Calu3 (cell line): ENCODE measurements around the gene ALG14. TPM values are rescaled to one million over a fixed set of nuclear protein-coding genes. Genes with fewer than 3 reads are reported as not detected.

ENCODE experiments used
- BruUV-seq: library from RNA; stranded (reverse); fragments of 400-500 nt; replicated peaks from 2 replicates; lab custom pipeline; 2021; lab: Mats Ljungman, UMichigan
- CTCF ChIA-PET: fragments of 300-600 bp; sonication (Branson Sonifier 250); formaldehyde crosslinking; loops from one replicate; lab custom pipeline; 2022; ENCODE audit warnings: antibody characterized with exemption; lab: Charles Lee
- DNase-seq: peaks from one replicate; pipeline ENCODE4 v3.0.0; 2022
- H3K27ac Mint-ChIP-seq: one replicate; pipeline ENCODE4 v1.8.0; 2022; ENCODE audit warnings: mixed read lengths; ENCODE audit not compliant: unreplicated experiment
- H3K27me3 Mint-ChIP-seq: one replicate; pipeline ENCODE4 v1.8.0; 2022; ENCODE audit warnings: mixed read lengths; ENCODE audit not compliant: unreplicated experiment
- H3K36me3 Mint-ChIP-seq: one replicate; pipeline ENCODE4 v1.8.0; 2022; ENCODE audit warnings: mild to moderate bottlenecking, moderate library complexity, mixed read lengths; ENCODE audit not compliant: insufficient read depth, unreplicated experiment
- H3K4me1 Mint-ChIP-seq: one replicate; pipeline ENCODE4 v1.8.0; 2022; ENCODE audit warnings: mild to moderate bottlenecking, low read depth, mixed read lengths; ENCODE audit not compliant: unreplicated experiment
- H3K4me3 Mint-ChIP-seq: one replicate; pipeline ENCODE4 v1.8.0; 2022; ENCODE audit warnings: mild to moderate bottlenecking, low read depth, moderate library complexity, mixed read lengths; ENCODE audit not compliant: unreplicated experiment
- H3K9me3 Mint-ChIP-seq: one replicate; pipeline ENCODE4 v1.8.0; 2022; ENCODE audit warnings: low read depth, mixed read lengths; ENCODE audit not compliant: unreplicated experiment
- intact Hi-C: fragments of 100-400 bp; cut with micrococcal nuclease; formaldehyde crosslinking; loops from one replicate; pipeline ENCODE4 v1.10.0; 2022; ENCODE audit not compliant: unreplicated experiment
- total RNA-seq: library from RNA; stranded (reverse); gene quantifications from 2 replicates; pipeline ENCODE4 v1.2.3, GENCODE V29; 2022
- TF ChIP-seq, protein P1 (sequence below): fragments of 200-600 bp; IDR thresholded peaks from one replicate; pipeline ENCODE4 v1.8.0; 2022; ENCODE audit warnings: antibody characterized with exemption; ENCODE audit not compliant: unreplicated experiment

Gene ALG14
- total RNA-seq, 1 experiment from 2014 or later, result 5.8 TPM

DNA sequence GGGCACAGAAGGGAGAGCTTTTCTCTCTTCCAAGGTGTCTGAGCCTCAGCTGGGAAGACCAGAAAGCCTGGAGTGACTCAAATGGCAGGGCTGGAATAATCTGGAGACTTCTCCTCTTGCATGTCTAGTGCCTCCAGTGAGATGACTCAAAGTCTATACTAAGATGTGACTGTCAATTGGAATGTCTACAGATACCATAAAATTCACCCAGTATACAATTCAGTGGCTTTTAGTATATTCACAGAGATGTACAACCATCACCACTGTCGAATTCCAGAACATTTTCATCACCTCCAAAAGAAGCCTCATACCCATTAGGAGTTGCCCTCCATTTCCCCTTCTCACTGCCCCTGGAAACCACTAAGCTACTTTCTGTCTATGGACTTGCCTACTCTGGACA is 97.9 kb downstream of the ALG14 start:
- no peak for DNase-seq
- CTCF ChIA-PET, result no interaction called here

DNA sequence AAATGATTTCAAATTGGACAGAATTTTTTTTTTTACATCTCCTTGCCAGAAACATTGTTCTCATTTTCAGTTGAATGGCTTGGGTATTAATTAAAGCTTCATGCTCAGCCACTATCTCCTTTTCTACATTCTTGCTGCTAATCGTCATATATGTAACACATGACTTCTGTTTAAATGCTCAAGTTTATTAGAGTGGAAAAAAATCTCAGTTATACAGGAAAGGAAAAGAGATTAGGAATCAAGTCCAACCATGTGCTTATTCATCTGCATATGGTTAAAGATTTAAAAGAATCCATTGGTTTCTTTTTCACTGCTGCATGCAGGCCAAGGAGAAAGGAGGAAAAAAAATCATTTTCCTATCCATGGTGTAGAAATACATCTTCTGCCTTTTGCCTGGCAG is 98.5 kb downstream of the ALG14 start:
- DNase-seq, result no peak
- intact Hi-C loops, result no loop called here
- no TSS peak for BruUV-seq
- no peaks in the 10 kb centered on the region for H3K4me1 Mint-ChIP-seq
- no peaks in the 10 kb centered on the region for H3K36me3 Mint-ChIP-seq
- H3K4me3 Mint-ChIP-seq, result no peak overlapping the region
- no peaks in the 10 kb centered on the region for H3K27me3 Mint-ChIP-seq
- no peak overlapping the region for H3K27ac Mint-ChIP-seq
- H3K9me3 Mint-ChIP-seq, result no peaks in the 10 kb centered on the region
- CTCF ChIA-PET, result interaction anchor here (0.7 kb wide), 1 partner anchor 34 kb away, joined by 3 read pairs; no protein-coding TSS in a partner anchor
- TF ChIP-seq, protein P1, sequence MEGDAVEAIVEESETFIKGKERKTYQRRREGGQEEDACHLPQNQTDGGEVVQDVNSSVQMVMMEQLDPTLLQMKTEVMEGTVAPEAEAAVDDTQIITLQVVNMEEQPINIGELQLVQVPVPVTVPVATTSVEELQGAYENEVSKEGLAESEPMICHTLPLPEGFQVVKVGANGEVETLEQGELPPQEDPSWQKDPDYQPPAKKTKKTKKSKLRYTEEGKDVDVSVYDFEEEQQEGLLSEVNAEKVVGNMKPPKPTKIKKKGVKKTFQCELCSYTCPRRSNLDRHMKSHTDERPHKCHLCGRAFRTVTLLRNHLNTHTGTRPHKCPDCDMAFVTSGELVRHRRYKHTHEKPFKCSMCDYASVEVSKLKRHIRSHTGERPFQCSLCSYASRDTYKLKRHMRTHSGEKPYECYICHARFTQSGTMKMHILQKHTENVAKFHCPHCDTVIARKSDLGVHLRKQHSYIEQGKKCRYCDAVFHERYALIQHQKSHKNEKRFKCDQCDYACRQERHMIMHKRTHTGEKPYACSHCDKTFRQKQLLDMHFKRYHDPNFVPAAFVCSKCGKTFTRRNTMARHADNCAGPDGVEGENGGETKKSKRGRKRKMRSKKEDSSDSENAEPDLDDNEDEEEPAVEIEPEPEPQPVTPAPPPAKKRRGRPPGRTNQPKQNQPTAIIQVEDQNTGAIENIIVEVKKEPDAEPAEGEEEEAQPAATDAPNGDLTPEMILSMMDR, result no peak

More for the DNA sequence above, 97.9 kb downstream of the ALG14 start:
- Mint-ChIP-seq H3K27me3 (no peaks in the 10 kb centered on the region), H3K36me3 (no peaks in the 10 kb centered on the region), H3K4me1 (no peaks in the 10 kb centered on the region), H3K9me3 (no peaks in the 10 kb centered on the region), H3K4me3 (no peak overlapping the region), H3K27ac (no peak overlapping the region)
- BruUV-seq, result no TSS peak
- intact Hi-C loops, result no loop called here
- TF ChIP-seq, protein P1, result no peak

DNA sequence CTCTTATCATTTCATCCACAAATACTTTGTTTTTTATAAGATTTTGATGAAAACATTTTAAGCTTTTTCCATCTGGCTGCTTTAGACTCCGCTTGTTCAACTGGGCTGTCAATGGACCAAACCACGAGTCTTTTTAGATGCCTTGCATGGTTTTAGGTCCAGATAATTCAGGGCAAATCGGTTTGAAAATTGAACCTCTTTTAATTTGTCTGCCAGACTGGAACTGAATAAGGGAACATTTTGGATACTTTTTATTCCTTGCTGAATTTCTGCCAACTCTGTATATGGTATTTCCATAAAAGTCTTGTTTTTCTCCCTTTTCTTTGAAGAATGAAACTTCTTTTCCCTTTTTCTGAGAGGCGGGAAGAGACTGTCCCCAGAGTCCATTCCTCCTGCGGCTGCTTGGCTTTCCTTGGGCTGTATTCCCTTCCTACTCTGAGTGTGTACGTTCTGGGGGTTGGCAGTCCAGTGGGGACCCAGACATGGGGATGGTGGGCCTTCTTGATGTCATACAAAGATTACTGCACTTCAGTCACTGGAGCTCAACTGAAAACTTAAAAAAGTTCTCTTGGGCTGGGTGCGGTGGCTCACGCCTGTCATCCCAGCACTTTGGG is 99.3 kb downstream of the ALG14 start:
- no peak for DNase-seq
- Mint-ChIP-seq H3K27me3 (no peaks in the 10 kb centered on the region), H3K9me3 (no peaks in the 10 kb centered on the region), H3K4me3 (no peak overlapping the region), H3K4me1 (no peaks in the 10 kb centered on the region), H3K27ac (no peak overlapping the region), H3K36me3 (no peaks in the 10 kb centered on the region)
- no TSS peak for BruUV-seq
- TF ChIP-seq, protein P1, result no peak
- CTCF ChIA-PET, result no interaction called here
- intact Hi-C loops, result no loop called here

DNA sequence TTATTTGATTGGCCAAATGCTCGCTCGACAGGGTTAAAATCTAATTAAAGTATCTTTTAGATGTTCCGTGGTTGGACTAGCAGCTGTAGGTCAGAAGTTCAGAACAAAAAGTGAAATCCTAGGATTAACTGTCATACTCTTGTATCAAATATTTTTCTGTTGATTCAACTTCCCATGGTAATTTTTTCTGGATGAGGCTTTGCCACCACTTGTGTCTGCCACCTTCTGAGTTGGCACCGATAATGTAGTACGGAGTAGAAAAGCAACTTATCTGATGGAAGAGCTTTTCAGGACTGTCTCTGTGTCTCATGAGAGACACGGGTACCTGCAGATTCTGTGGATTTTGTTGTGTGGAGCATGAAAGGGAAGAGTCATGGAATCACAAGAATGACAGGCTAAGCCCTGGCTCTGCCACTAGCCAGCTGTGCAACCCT is 101.2 kb downstream of the ALG14 start:
- intact Hi-C loops, result no loop called here
- no peaks in the 10 kb centered on the region for H3K36me3 Mint-ChIP-seq
- H3K27ac Mint-ChIP-seq, result no peak overlapping the region
- no peaks in the 10 kb centered on the region for H3K27me3 Mint-ChIP-seq
- no peaks in the 10 kb centered on the region for H3K4me1 Mint-ChIP-seq
- CTCF ChIA-PET, result no interaction called here
- H3K9me3 Mint-ChIP-seq, result no peaks in the 10 kb centered on the region
- TF ChIP-seq, protein P1, result no peak
- no peak for DNase-seq
- H3K4me3 Mint-ChIP-seq, result no peak overlapping the region
- BruUV-seq, result no TSS peak
